ENCODE measurements around the gene ST8SIA6.

Gene ST8SIA6

GRCh38 chr10:17387861-17388503, 66.4 kb downstream of the ST8SIA6 start:
- H3K4me3 ChIP-seq (ENCODE audit: low read length), result no peak overlapping the region
- no peak for TF ChIP-seq CTCF (conservative IDR thresholded peaks at IDR 0.05; ENCODE audit: low read length)
- DNase-seq (ENCODE audit: low read depth), result no peak

GRCh38 chr10:17386616-17387075, 67.7 kb downstream of the ST8SIA6 start:
- no peak for TF ChIP-seq CTCF (conservative IDR thresholded peaks at IDR 0.05; ENCODE audit: low read length)
- H3K4me3 ChIP-seq (ENCODE audit: low read length), result no peak overlapping the region
- no peak for DNase-seq (ENCODE audit: low read depth)

GRCh38 chr10:17386021-17386420, 68.4 kb downstream of the ST8SIA6 start:
- no peak overlapping the region for H3K4me3 ChIP-seq (ENCODE audit: low read length)
- TF ChIP-seq CTCF (conservative IDR thresholded peaks at IDR 0.05; ENCODE audit: low read length), result no peak
- no peak for DNase-seq (ENCODE audit: low read depth)

- DNase-seq (ENCODE audit: low read depth), result no peak
- H3K4me3 ChIP-seq (ENCODE audit: low read length), result no peak overlapping the region
- TF ChIP-seq CTCF (conservative IDR thresholded peaks at IDR 0.05; ENCODE audit: low read length), result no peak
These were observed 69.3 kb downstream of the ST8SIA6 start for GRCh38 chr10:17385066-17385465.

GRCh38 chr10:17383801-17384555, 70.4 kb downstream of the ST8SIA6 start:
- DNase-seq (ENCODE audit: low read depth), result no peak
- no peak overlapping the region for H3K4me3 ChIP-seq (ENCODE audit: low read length)
- no peak for TF ChIP-seq CTCF (conservative IDR thresholded peaks at IDR 0.05; ENCODE audit: low read length)

GRCh38 chr10:17381502-17382142, 72.8 kb downstream of the ST8SIA6 start:
- TF ChIP-seq CTCF (conservative IDR thresholded peaks at IDR 0.05; ENCODE audit: low read length), result no peak
- DNase-seq (ENCODE audit: low read depth), result no peak
- no peak overlapping the region for H3K4me3 ChIP-seq (ENCODE audit: low read length)
